Erythroblast (primary cell): ENCODE measurements around the gene SPON1.

Source experiments
- GATA1 ChIP-seq: IDR thresholded peaks from 2 replicates; pipeline ENCODE4 v1.6.1; 2011; ENCODE audit warnings: low read depth, mild to moderate bottlenecking, control low read depth, low read length, moderate library complexity
- POLR2A ChIP-seq: IDR thresholded peaks from 2 replicates; pipeline ENCODE4 v1.6.1; 2011; ENCODE audit warnings: mild to moderate bottlenecking, low read length

DNA sequence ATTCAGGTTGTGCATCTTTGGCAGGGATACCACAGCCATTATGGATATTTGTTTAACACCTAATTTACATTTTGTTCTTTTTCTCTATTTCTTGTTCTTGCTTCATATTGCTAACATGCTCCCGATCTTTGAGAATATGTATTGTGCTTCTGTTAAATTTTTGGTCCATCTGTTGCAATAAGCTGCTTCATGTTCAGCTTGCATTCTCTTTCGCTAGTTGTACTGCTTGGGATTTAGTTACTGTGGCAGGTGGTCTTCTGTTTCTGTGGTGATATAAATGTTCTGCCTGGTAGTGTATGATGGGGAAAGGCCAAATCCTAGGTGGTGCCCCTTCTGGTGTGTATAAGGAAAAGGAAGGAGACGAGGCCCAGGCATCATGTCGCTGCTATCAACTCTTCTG lies 140.2 kb downstream of the SPON1 start:
- no peak for TF ChIP-seq POLR2A
- TF ChIP-seq GATA1 = no peak
